HepG2 (cell line): ENCODE measurements around the gene YPEL4. TPM values are rescaled to one million over a fixed set of nuclear protein-coding genes. Genes with fewer than 3 reads are reported as not detected.
A peak's percentile ranks its signal among the peaks of the same experiment; 100 is the strongest.

ENCODE experiments used
- FIP1L1 ChIP-seq: fragments of 200-400 bp; formaldehyde crosslinking; IDR thresholded peaks from 2 replicates; pipeline ENCODE4 v1.6.1; 2018; ENCODE audit warnings: low read depth, mild to moderate bottlenecking, low read length, moderate library complexity, borderline replicate concordance; ENCODE audit not compliant: insufficient read depth
- ISL2 ChIP-seq: sonication (generic); formaldehyde crosslinking; IDR thresholded peaks from 2 replicates; pipeline ENCODE4 v1.5.0; 2020; ENCODE audit warnings: missing genetic modification reagents
- KDM2A ChIP-seq: sonication (generic); formaldehyde crosslinking; IDR thresholded peaks from 2 replicates; pipeline ENCODE4 v1.4.0; 2020; ENCODE audit warnings: low read depth, missing genetic modification reagents, borderline replicate concordance
- MAF1 ChIP-seq: sonication (generic); formaldehyde crosslinking; IDR thresholded peaks from 2 replicates; pipeline ENCODE4 v1.5.0; 2020; ENCODE audit warnings: missing genetic modification reagents, borderline replicate concordance
- MLLT10 ChIP-seq: sonication (generic); formaldehyde crosslinking; IDR thresholded peaks from 2 replicates; pipeline ENCODE4 v1.4.0; 2020; ENCODE audit warnings: missing genetic modification reagents
- NFE2 ChIP-seq: sonication (generic); formaldehyde crosslinking; IDR thresholded peaks from 2 replicates; pipeline ENCODE4 v1.4.0; 2020; ENCODE audit warnings: missing genetic modification reagents
- RFX1 ChIP-seq: fragments of 450-650 bp; IDR thresholded peaks from 2 replicates; pipeline ENCODE4 v1.6.1; 2017
- SCMH1 ChIP-seq: sonication (generic); formaldehyde crosslinking; IDR thresholded peaks from 2 replicates; pipeline ENCODE4 v1.9.0; 2021; ENCODE audit warnings: missing genetic modification reagents, mild to moderate bottlenecking, borderline replicate concordance
- ZNF282 ChIP-seq: fragments of 450-650 bp; IDR thresholded peaks from 2 replicates; pipeline ENCODE4 v1.6.1; 2018; ENCODE audit not compliant: partially characterized antibody
- ZNF343 ChIP-seq: sonication (generic); formaldehyde crosslinking; IDR thresholded peaks from 2 replicates; pipeline ENCODE4 v1.4.0; 2020; ENCODE audit warnings: mild to moderate bottlenecking, missing genetic modification reagents
- polyA plus RNA-seq, 8 experiments: library from polyadenylated mRNA; depleted of rRNA in 3 of 8; stranded (reverse) in 7 of 8; unstranded in 1 of 8; fragments of >200 nt; fragmentation: Illumina TruSeq in 4 of 8; extraction: Trizol in 4 of 8; gene quantifications; 2 replicates each; pipeline versions ENCODE4 v1.2.1 to v1.2.3, GENCODE V29; 2011 to 2016; ENCODE audit warnings: low read depth in 4 of 8, missing spikeins in 1 of 8, mixed read lengths in 1 of 8; ENCODE audit not compliant: insufficient read depth in 1 of 8
- total RNA-seq, 5 experiments: library from RNA; depleted of rRNA; stranded (reverse); fragments of >200 nt; fragmentation: Illumina TruSeq; extraction: Trizol; gene quantifications; 2 replicates each; pipeline ENCODE4 v1.2.3, GENCODE V29; 2016; ENCODE audit warnings: low read depth in 1 of 5
- TF ChIP-seq, protein P1 (sequence below): sonication (generic); formaldehyde crosslinking; IDR thresholded peaks from 2 replicates; pipeline ENCODE4 v1.8.0; 2022; ENCODE audit warnings: mild to moderate bottlenecking, missing genetic modification reagents; ENCODE audit not compliant: insufficient replicate concordance
- TF ChIP-seq, protein P2 (sequence below): sonication (generic); formaldehyde crosslinking; IDR thresholded peaks from 2 replicates; pipeline ENCODE4 v1.5.1; 2020; ENCODE audit warnings: missing genetic modification reagents, mild to moderate bottlenecking, borderline replicate concordance
- TF ChIP-seq, protein P3 (sequence below): sonication (generic); formaldehyde crosslinking; IDR thresholded peaks from 2 replicates; pipeline ENCODE4 v1.8.0; 2022; ENCODE audit warnings: missing genetic modification reagents, mild to moderate bottlenecking, inconsistent platforms, borderline replicate concordance
- TF ChIP-seq, protein P4 (sequence below): sonication (generic); formaldehyde crosslinking; IDR thresholded peaks from 2 replicates; pipeline ENCODE4 v1.4.0; 2020; ENCODE audit warnings: missing genetic modification reagents
- TF ChIP-seq, protein P5 (sequence below): sonication (generic); formaldehyde crosslinking; IDR thresholded peaks from 2 replicates; pipeline ENCODE4 v1.5.1; 2020; ENCODE audit warnings: mild to moderate bottlenecking, missing genetic modification reagents, moderate library complexity
- TF ChIP-seq, protein P6 (sequence below): sonication (generic); formaldehyde crosslinking; IDR thresholded peaks from 2 replicates; pipeline ENCODE4 v1.4.0; 2020; ENCODE audit warnings: low read depth, mild to moderate bottlenecking, missing genetic modification reagents

Gene YPEL4
- total and polyA plus RNA-seq, 2 of the 13 experiments (the other 11 are each of a cell fraction or from before 2014, with no cell fraction given), result 0.04 TPM; not detected in 1

DNA sequence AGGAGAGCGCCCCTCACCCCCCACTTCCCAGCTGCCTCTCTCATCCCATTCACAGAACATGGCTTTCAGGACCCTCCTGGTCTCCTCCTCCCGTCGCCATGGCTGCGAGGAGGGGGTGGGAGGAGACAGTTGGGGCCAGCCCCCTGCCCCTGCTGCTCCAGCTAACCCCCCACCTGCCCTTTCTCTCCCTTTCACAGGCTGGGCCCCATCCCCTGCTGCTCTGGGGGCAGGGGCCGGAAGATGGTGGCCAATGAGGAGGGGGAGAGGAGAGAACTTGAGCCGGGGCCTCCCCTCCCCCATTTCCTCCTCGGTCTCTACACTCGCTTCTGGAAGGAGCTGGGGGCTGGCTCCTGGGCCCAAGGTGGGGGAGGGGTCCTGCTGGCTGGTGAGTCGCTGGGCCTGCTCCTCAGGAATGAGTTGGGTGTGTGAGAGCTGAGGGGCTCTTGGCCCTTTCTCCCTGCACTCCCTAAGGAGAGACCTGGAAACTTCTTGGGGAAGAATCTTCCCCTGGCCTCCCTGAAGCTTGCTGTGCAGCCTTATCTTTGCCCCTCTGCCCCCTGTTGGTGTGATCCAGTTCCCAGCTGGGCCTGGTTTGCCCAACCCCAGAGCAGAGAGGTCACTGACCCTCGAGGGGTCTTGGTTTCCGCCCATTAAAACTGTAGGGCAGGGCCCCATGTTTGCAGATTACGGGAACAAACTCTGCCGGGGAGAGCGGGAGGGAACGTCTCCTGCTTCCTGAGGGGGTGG lies 10.2 kb downstream of the YPEL4 start (continued):
- TF ChIP-seq, protein P1, sequence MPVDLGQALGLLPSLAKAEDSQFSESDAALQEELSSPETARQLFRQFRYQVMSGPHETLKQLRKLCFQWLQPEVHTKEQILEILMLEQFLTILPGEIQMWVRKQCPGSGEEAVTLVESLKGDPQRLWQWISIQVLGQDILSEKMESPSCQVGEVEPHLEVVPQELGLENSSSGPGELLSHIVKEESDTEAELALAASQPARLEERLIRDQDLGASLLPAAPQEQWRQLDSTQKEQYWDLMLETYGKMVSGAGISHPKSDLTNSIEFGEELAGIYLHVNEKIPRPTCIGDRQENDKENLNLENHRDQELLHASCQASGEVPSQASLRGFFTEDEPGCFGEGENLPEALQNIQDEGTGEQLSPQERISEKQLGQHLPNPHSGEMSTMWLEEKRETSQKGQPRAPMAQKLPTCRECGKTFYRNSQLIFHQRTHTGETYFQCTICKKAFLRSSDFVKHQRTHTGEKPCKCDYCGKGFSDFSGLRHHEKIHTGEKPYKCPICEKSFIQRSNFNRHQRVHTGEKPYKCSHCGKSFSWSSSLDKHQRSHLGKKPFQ, result no peak
- TF ChIP-seq SCMH1 (no peak), ZNF343 (CRISPR knock-in tag) (peak; percentile 99), ZNF282 (no peak), FIP1L1 (no peak), RFX1 (no peak), MAF1 (CRISPR knock-in tag) (no peak), KDM2A (CRISPR knock-in tag) (0 out of 2 replicates have a peak, but pooled peaks have one; percentile 5), NFE2 (CRISPR knock-in tag) (no peak), MLLT10 (CRISPR knock-in tag) (no peak), ISL2 (peak; percentile 60)
- TF ChIP-seq, protein P2, sequence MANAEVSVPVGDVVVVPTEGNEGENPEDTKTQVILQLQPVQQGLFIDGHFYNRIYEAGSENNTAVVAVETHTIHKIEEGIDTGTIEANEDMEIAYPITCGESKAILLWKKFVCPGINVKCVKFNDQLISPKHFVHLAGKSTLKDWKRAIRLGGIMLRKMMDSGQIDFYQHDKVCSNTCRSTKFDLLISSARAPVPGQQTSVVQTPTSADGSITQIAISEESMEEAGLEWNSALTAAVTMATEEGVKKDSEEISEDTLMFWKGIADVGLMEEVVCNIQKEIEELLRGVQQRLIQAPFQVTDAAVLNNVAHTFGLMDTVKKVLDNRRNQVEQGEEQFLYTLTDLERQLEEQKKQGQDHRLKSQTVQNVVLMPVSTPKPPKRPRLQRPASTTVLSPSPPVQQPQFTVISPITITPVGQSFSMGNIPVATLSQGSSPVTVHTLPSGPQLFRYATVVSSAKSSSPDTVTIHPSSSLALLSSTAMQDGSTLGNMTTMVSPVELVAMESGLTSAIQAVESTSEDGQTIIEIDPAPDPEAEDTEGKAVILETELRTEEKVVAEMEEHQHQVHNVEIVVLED (CRISPR knock-in tag), result peak; percentile 32; the same call in 1 of the 2 replicates
- TF ChIP-seq, protein P3, sequence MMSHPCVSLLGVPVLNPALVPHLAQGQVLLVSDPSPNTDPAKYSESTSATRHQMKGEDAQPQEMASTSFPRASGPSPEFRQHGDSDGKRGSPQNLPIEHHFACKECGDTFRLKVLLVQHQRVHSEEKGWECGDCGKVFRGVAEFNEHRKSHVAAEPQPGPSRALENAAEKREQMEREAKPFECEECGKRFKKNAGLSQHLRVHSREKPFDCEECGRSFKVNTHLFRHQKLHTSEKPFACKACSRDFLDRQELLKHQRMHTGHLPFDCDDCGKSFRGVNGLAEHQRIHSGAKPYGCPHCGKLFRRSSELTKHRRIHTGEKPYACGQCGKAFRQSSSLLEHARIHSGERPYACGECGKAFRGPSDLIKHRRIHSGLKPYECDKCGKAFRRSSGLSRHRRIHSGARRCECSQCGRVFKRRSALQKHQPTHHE, result peak; percentile 71; the same call in 1 of the 2 replicates
- TF ChIP-seq, protein P4, sequence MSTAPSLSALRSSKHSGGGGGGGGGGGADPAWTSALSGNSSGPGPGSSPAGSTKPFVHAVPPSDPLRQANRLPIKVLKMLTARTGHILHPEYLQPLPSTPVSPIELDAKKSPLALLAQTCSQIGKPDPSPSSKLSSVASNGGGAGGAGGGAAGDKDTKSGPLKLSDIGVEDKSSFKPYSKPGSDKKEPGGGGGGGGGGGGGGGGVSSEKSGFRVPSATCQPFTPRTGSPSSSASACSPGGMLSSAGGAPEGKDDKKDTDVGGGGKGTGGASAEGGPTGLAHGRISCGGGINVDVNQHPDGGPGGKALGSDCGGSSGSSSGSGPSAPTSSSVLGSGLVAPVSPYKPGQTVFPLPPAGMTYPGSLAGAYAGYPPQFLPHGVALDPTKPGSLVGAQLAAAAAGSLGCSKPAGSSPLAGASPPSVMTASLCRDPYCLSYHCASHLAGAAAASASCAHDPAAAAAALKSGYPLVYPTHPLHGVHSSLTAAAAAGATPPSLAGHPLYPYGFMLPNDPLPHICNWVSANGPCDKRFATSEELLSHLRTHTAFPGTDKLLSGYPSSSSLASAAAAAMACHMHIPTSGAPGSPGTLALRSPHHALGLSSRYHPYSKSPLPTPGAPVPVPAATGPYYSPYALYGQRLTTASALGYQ (CRISPR knock-in tag), result no peak
- TF ChIP-seq, protein P5, sequence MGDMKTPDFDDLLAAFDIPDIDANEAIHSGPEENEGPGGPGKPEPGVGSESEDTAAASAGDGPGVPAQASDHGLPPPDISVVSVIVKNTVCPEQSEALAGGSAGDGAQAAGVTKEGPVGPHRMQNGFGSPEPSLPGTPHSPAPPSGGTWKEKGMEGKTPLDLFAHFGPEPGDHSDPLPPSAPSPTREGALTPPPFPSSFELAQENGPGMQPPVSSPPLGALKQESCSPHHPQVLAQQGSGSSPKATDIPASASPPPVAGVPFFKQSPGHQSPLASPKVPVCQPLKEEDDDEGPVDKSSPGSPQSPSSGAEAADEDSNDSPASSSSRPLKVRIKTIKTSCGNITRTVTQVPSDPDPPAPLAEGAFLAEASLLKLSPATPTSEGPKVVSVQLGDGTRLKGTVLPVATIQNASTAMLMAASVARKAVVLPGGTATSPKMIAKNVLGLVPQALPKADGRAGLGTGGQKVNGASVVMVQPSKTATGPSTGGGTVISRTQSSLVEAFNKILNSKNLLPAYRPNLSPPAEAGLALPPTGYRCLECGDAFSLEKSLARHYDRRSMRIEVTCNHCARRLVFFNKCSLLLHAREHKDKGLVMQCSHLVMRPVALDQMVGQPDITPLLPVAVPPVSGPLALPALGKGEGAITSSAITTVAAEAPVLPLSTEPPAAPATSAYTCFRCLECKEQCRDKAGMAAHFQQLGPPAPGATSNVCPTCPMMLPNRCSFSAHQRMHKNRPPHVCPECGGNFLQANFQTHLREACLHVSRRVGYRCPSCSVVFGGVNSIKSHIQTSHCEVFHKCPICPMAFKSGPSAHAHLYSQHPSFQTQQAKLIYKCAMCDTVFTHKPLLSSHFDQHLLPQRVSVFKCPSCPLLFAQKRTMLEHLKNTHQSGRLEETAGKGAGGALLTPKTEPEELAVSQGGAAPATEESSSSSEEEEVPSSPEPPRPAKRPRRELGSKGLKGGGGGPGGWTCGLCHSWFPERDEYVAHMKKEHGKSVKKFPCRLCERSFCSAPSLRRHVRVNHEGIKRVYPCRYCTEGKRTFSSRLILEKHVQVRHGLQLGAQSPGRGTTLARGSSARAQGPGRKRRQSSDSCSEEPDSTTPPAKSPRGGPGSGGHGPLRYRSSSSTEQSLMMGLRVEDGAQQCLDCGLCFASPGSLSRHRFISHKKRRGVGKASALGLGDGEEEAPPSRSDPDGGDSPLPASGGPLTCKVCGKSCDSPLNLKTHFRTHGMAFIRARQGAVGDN (CRISPR knock-in tag), result peak; percentile 59
- TF ChIP-seq, protein P6, sequence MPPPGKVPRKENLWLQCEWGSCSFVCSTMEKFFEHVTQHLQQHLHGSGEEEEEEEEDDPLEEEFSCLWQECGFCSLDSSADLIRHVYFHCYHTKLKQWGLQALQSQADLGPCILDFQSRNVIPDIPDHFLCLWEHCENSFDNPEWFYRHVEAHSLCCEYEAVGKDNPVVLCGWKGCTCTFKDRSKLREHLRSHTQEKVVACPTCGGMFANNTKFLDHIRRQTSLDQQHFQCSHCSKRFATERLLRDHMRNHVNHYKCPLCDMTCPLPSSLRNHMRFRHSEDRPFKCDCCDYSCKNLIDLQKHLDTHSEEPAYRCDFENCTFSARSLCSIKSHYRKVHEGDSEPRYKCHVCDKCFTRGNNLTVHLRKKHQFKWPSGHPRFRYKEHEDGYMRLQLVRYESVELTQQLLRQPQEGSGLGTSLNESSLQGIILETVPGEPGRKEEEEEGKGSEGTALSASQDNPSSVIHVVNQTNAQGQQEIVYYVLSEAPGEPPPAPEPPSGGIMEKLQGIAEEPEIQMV (CRISPR knock-in tag), result no peak
